ENCODE results near the gene ANKRD7.
A peak's percentile ranks its signal among the peaks of the same experiment; 100 is the strongest.

The ANKRD7 gene

GRCh38 chr7:118224521-118224920 is at the start of gene ANKRD7:
ANKRD7 (plus strand) TSS chr7:118224704; CDS start chr7:118224831, 127 bp downstream.
- Histone ChIP-seq H3K27ac (ENCODE audit: low read length) (no peak within 1 kb of the TSS), H3K9me3 (ENCODE audit: control insufficient read depth, low read depth, low read length) (no peaks in the 10 kb centered on the region), H3K4me3 (ENCODE audit: low read length) (no peak within 1 kb of the TSS), H3K9ac (ENCODE audit: low read length) (no peak within 1 kb of the TSS), H3K27me3 (ENCODE audit: control insufficient read depth, insufficient read depth, low read length) (no peaks in the 10 kb centered on the region), H3K36me3 (ENCODE audit: control insufficient read depth, low read depth, low read length) (no peaks in the 10 kb centered on the region), H3K4me1 (ENCODE audit: control insufficient read depth, low read depth, low read length) (no peaks in the 10 kb centered on the region)

- no peaks in the 10 kb centered on the region for H3K27me3 ChIP-seq (ENCODE audit: control insufficient read depth, insufficient read depth, low read length)
- no peaks in the 10 kb centered on the region for H3K36me3 ChIP-seq (ENCODE audit: control insufficient read depth, low read depth, low read length)
- no peak overlapping the region for H3K9ac ChIP-seq (ENCODE audit: low read length)
- H3K4me3 ChIP-seq (ENCODE audit: low read length) = no peak overlapping the region
- H3K4me1 ChIP-seq (ENCODE audit: control insufficient read depth, low read depth, low read length) = no peaks in the 10 kb centered on the region
- no peak overlapping the region for H3K27ac ChIP-seq (ENCODE audit: low read length)
- H3K9me3 ChIP-seq (ENCODE audit: control insufficient read depth, low read depth, low read length) = no peaks in the 10 kb centered on the region
These were observed 48.8 kb upstream of the ANKRD7 start for GRCh38 chr7:118175740-118176139.

- Histone ChIP-seq H3K4me1 (ENCODE audit: control insufficient read depth, low read depth, low read length) (peaks cover 6% of the 10 kb centered on the region), H3K27me3 (ENCODE audit: control insufficient read depth, insufficient read depth, low read length) (no peaks in the 10 kb centered on the region), H3K9ac (ENCODE audit: low read length) (no peak overlapping the region), H3K27ac (ENCODE audit: low read length) (no peak overlapping the region), H3K36me3 (ENCODE audit: control insufficient read depth, low read depth, low read length) (no peaks in the 10 kb centered on the region), H3K4me3 (ENCODE audit: low read length) (no peak overlapping the region), H3K9me3 (ENCODE audit: control insufficient read depth, low read depth, low read length) (no peaks in the 10 kb centered on the region)
These were observed 45.3 kb upstream of the ANKRD7 start for GRCh38 chr7:118179191-118179590.

GRCh38 chr7:118182593-118183427 is 41.7 kb upstream of the ANKRD7 start:
- Histone ChIP-seq H3K27me3 (ENCODE audit: control insufficient read depth, insufficient read depth, low read length) (no peaks in the 10 kb centered on the region), H3K36me3 (ENCODE audit: control insufficient read depth, low read depth, low read length) (peaks cover 12% of the 10 kb centered on the region), H3K9ac (ENCODE audit: low read length) (peak overlapping the region; percentile 97), H3K4me1 (ENCODE audit: control insufficient read depth, low read depth, low read length) (peaks cover 14% of the 10 kb centered on the region), H3K27ac (ENCODE audit: low read length) (peak overlapping the region; percentile 96), H3K4me3 (ENCODE audit: low read length) (peak overlapping the region; percentile 98), H3K9me3 (ENCODE audit: control insufficient read depth, low read depth, low read length) (no peaks in the 10 kb centered on the region)

GRCh38 chr7:118183428-118183785 is 41.1 kb upstream of the ANKRD7 start:
- peak overlapping the region; percentile 98 for H3K4me3 ChIP-seq (ENCODE audit: low read length)
- peaks cover 14% of the 10 kb centered on the region for H3K4me1 ChIP-seq (ENCODE audit: control insufficient read depth, low read depth, low read length)
- peak overlapping the region; percentile 97 for H3K9ac ChIP-seq (ENCODE audit: low read length)
- peak overlapping the region; percentile 96 for H3K27ac ChIP-seq (ENCODE audit: low read length)
- peaks cover 18% of the 10 kb centered on the region for H3K36me3 ChIP-seq (ENCODE audit: control insufficient read depth, low read depth, low read length)
- H3K27me3 ChIP-seq (ENCODE audit: control insufficient read depth, insufficient read depth, low read length) = no peaks in the 10 kb centered on the region
- H3K9me3 ChIP-seq (ENCODE audit: control insufficient read depth, low read depth, low read length) = no peaks in the 10 kb centered on the region

- peak within 1 kb of the TSS; percentile 98 for H3K4me3 ChIP-seq (ENCODE audit: low read length)
- peaks cover 24% of the 10 kb centered on the region for H3K36me3 ChIP-seq (ENCODE audit: control insufficient read depth, low read depth, low read length)
- peak within 1 kb of the TSS; percentile 96 for H3K27ac ChIP-seq (ENCODE audit: low read length)
- no peaks in the 10 kb centered on the region for H3K27me3 ChIP-seq (ENCODE audit: control insufficient read depth, insufficient read depth, low read length)
- H3K9me3 ChIP-seq (ENCODE audit: control insufficient read depth, low read depth, low read length) = no peaks in the 10 kb centered on the region
- H3K4me1 ChIP-seq (ENCODE audit: control insufficient read depth, low read depth, low read length) = peaks cover 14% of the 10 kb centered on the region
- H3K9ac ChIP-seq (ENCODE audit: low read length) = peak within 1 kb of the TSS; percentile 97
These were observed 40.5 kb upstream of the ANKRD7 start, which contains the start of gene LSM8 for GRCh38 chr7:118183786-118184564. LSM8 (plus strand) TSS chr7:118184164; CDS start chr7:118184224, 60 bp downstream.

GRCh38 chr7:118184565-118184940 is 40.0 kb upstream of the ANKRD7 start:
- peaks cover 14% of the 10 kb centered on the region for H3K4me1 ChIP-seq (ENCODE audit: control insufficient read depth, low read depth, low read length)
- peak overlapping the region; percentile 96 for H3K27ac ChIP-seq (ENCODE audit: low read length)
- peaks cover 24% of the 10 kb centered on the region for H3K36me3 ChIP-seq (ENCODE audit: control insufficient read depth, low read depth, low read length)
- no peaks in the 10 kb centered on the region for H3K27me3 ChIP-seq (ENCODE audit: control insufficient read depth, insufficient read depth, low read length)
- peak overlapping the region; percentile 97 for H3K9ac ChIP-seq (ENCODE audit: low read length)
- peak overlapping the region; percentile 98 for H3K4me3 ChIP-seq (ENCODE audit: low read length)
- H3K9me3 ChIP-seq (ENCODE audit: control insufficient read depth, low read depth, low read length) = no peaks in the 10 kb centered on the region

GRCh38 chr7:118185163-118185860 is 39.2 kb upstream of the ANKRD7 start:
- Histone ChIP-seq H3K4me1 (ENCODE audit: control insufficient read depth, low read depth, low read length) (peaks cover 14% of the 10 kb centered on the region), H3K27ac (ENCODE audit: low read length) (no peak overlapping the region), H3K36me3 (ENCODE audit: control insufficient read depth, low read depth, low read length) (peaks cover 24% of the 10 kb centered on the region), H3K27me3 (ENCODE audit: control insufficient read depth, insufficient read depth, low read length) (no peaks in the 10 kb centered on the region), H3K9ac (ENCODE audit: low read length) (peak overlapping the region; percentile 97), H3K9me3 (ENCODE audit: control insufficient read depth, low read depth, low read length) (no peaks in the 10 kb centered on the region), H3K4me3 (ENCODE audit: low read length) (peak overlapping the region; percentile 98)

- Histone ChIP-seq H3K9ac (ENCODE audit: low read length) (no peak overlapping the region), H3K27ac (ENCODE audit: low read length) (no peak overlapping the region), H3K27me3 (ENCODE audit: control insufficient read depth, insufficient read depth, low read length) (no peaks in the 10 kb centered on the region), H3K4me1 (ENCODE audit: control insufficient read depth, low read depth, low read length) (peaks cover 14% of the 10 kb centered on the region), H3K9me3 (ENCODE audit: control insufficient read depth, low read depth, low read length) (no peaks in the 10 kb centered on the region), H3K36me3 (ENCODE audit: control insufficient read depth, low read depth, low read length) (peaks cover 30% of the 10 kb centered on the region), H3K4me3 (ENCODE audit: low read length) (peak overlapping the region; percentile 3)
These were observed 38.0 kb upstream of the ANKRD7 start for GRCh38 chr7:118186501-118186900.

- H3K36me3 ChIP-seq (ENCODE audit: control insufficient read depth, low read depth, low read length) = peaks cover 16% of the 10 kb centered on the region
- no peaks in the 10 kb centered on the region for H3K9me3 ChIP-seq (ENCODE audit: control insufficient read depth, low read depth, low read length)
- H3K9ac ChIP-seq (ENCODE audit: low read length) = no peak overlapping the region
- no peak overlapping the region for H3K27ac ChIP-seq (ENCODE audit: low read length)
- H3K4me3 ChIP-seq (ENCODE audit: low read length) = no peak overlapping the region
- H3K4me1 ChIP-seq (ENCODE audit: control insufficient read depth, low read depth, low read length) = no peaks in the 10 kb centered on the region
- H3K27me3 ChIP-seq (ENCODE audit: control insufficient read depth, insufficient read depth, low read length) = no peaks in the 10 kb centered on the region
These were observed 29.9 kb upstream of the ANKRD7 start for GRCh38 chr7:118194571-118194970.

GRCh38 chr7:118195837-118196474 is 28.5 kb upstream of the ANKRD7 start:
- H3K9me3 ChIP-seq (ENCODE audit: control insufficient read depth, low read depth, low read length) = no peaks in the 10 kb centered on the region
- no peaks in the 10 kb centered on the region for H3K27me3 ChIP-seq (ENCODE audit: control insufficient read depth, insufficient read depth, low read length)
- H3K4me1 ChIP-seq (ENCODE audit: control insufficient read depth, low read depth, low read length) = no peaks in the 10 kb centered on the region

More at GRCh38 chr7:118195837-118196474, 28.5 kb upstream of the ANKRD7 start:
- H3K27ac ChIP-seq (ENCODE audit: low read length) = no peak overlapping the region
- H3K9ac ChIP-seq (ENCODE audit: low read length) = no peak overlapping the region
- no peak overlapping the region for H3K4me3 ChIP-seq (ENCODE audit: low read length)
- peaks cover 13% of the 10 kb centered on the region for H3K36me3 ChIP-seq (ENCODE audit: control insufficient read depth, low read depth, low read length)

Data from iPS-18a (cell line).